ENCODE results near the gene CLBA1.

CLBA1 gene

DNA sequence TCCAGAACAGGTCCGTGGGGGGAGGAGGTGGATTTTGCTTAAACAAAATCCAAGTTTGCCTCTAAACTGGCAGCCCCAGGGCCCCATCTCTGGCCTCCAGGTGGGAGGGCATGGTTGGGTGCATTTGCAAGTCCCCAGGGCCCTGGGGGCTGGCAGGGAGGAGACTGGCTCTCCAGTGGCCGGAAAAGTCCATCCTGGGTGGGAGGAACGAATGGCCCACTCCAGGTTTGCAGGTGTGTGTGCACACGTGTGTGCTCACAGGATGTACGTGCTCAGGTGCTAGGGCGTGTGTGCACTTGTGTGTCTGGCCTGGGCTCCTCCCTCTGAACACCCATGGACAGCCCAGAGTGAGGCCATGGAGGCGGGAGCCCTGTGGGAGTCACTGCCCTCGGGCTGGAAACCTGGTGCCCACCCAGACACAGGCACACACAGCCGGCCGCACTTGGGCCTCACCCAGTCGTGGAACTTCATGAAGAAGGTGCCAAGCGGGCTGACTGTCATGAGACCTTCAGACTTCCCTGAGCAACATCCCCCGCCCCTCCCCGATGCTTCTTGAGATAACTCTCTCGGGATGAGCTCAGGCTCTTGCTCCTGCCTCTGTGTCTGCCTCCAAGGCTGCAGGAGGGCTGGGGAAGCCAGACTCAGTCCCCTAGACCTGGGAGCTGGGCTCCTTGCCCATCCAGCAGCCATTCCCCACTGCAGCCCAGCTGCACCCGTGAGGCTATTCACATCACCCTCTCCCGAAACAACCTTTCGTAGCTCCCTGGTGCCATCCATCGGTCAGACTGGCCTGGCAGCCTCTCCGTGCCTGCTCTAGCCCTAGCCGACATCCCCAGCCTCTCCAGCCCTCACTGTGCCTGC lies 16.8 kb upstream of the CLBA1 start:
- DNase-seq, result no peak

- DNase-seq, result no peak
Measured at GRCh38 chr14:104969741-104970230, 15.8 kb upstream of the CLBA1 start.

- no peak for DNase-seq
Measured at GRCh38 chr14:104970231-104971068, 15.1 kb upstream of the CLBA1 start.

DNA sequence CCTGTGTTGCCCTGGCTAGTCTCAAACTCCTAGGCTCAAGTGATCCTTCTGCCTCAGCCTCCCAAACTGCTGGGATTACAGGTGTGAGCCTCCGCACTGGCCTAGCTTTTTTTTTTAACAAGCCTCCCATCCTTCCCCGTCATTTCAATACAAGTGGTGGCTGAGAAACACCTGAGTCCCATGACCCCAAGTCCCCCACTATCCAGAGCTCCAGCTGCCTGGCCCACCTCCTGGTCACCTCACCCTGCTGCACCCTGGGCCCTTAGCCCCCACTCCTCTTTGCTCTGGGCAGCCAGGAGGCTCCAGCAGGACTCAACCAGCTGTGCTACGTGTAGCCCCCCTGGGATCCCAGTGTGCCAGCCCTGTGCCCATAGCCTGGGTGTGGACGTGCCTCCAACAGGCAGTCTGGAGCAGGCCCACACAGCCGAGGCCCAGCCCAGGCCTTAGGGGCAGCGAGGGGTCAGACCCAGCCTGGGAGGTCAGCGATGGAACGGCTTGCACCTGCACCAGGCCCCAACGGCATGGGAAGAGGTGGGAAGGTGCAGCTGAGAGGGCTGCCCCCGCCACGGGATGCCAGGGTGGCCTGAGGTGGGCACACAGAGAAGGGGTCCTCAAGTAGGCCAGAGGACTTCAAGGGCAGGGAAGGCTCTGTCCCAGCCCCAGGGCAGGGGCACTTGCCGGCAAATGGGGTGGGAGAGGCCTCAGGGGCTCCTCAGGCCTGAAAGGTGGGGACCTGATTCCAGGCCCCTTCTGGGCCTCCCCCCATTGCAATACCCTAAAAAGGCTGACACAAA lies 13.9 kb upstream of the CLBA1 start:
- no peak for DNase-seq

GRCh38 chr14:104972301-104973134 lies 13.1 kb upstream of the CLBA1 start:
- no peak for DNase-seq

DNA sequence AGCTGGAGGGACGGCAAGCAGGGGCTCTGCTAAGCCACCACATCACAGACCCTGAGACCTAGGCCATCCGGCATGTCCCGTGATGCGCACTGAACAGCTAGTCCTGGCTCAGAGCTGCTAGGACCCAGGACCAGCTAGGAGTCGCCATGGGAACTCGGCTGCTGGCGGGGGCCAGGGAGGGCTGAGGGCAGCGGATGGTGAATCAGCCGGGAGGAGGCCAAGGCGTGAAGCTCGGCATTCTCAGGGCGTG lies 12.5 kb upstream of the CLBA1 start:
- DNase-seq, result no peak

- DNase-seq, result no peak
Measured at GRCh38 chr14:104973385-104974145, 12.0 kb upstream of the CLBA1 start.

- DNase-seq, result no peak
Measured at GRCh38 chr14:104974146-104974541, 11.4 kb upstream of the CLBA1 start.

DNA sequence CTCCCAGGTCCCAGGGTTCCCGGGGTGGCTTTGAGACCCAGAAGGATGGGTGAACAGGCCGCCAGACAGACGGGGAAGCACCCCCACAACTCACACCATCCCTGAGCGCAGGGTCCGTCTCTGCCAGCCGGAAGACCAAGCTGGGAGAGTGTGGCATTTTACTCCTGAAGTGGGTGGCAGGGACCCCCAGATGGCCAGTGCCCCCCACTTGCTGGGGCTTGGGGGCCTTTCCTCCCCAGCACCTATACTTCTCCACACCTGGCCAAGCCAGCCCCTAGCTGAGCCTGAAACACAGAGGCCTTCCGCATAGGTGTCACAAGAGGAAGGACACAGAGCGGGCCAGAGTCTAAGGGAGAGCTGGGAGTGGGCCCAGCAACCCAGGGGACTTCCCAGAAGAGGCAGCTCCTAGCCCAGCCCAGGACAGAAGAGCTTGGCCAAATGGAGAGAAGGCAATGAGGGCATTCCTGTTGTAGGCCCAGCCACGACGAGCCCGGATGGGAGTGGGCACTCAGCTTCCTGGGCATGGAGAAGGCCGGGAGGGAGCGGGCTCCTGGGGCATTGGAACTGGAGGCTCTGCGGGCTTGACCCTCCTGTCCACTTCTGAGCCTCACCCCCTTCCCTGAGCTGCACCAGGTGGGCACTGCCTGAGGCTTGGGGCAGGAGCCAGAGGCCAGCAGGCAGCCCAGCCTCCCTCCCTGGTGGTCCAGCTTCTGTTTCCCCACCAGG lies 10.8 kb upstream of the CLBA1 start:
- DNase-seq, result no peak

DNA sequence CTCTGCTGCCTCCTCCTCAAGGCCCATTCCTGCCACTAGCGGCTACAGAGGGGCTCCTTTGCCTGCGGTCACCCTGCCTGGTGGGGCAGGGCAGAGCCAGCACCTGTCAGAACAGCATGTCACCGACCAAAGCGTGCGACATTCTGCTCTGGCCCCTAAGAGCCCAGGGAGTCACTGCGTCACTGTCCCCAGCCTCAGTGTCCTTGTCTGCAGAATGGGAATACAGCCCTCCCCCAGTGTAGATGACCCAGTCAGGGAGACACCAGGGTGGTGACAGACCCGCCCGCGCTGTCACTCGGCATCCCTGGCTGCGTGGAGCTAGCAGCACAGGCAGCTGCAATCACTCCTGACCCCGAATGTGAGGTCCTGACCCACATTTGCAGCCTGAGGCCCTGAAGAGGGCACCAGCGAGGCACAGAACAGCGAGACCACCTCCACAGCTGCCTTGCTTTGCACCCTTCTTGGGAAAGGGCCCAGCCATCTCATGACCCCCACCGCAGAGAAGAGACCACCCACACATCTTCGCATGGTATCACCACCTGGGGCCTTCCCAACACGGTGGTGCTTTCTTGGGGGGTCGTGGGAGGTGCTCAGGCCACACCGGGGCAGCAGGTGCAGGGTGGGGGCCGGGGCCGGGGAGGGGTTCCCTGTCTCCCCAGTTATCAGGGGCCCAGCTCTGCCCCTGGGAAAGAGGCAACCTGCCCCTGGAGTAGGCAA lies 9.9 kb upstream of the CLBA1 start:
- DNase-seq, result no peak

GRCh38 chr14:104976198-104977007 lies 9.2 kb upstream of the CLBA1 start:
- DNase-seq, result peak; percentile 77 to 85 (median 82)

GRCh38 chr14:104977008-104977680 lies 8.4 kb upstream of the CLBA1 start:
- DNase-seq, result no peak

DNA sequence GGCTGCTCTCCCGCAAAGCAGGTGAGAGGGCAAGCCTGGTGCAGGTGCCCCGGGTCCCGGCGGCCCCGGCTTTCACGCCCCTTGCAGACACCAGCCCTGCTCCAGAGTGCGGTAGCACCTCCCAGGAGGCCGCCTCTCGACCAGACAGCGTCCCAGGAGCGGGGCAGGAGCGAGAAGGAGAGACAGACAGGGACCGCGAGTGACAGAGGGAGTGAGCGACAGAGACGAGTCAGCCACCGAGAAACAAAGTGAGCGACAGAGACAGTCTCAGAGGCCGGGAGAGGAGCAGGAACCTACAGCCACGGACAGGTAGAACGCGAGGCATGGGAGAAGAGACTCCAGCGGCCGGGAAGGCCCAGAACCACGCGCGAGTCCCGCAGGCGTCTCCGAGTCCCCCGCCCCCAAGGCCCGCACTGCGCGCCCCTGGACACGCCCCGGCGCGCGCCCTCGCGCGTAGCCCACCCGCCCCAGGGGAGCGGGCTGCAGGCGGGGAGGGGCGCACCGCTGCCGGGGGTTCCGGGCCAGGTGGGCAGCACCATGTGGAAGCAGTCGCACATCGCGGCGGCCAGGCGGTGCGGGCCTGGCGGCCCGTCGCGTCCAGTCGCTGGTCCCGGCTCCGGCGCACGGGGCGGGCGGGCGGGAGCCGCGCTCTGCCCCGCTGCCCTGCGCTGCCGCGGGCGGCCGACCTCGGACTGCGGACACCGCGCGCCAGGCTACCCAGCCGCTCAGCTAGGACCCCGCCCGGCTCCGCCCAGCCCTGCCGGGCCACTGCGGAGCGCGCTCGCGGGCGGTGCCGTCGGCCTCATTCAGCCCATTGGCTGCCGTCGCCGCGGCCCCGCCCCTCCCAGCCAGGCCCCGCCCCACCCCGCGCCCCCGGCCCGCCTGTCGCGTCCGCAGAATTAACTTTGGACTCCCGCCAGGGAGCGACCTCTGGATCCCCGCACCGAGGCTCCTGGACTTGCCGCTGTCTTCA lies 7.6 kb upstream of the CLBA1 start, which contains the start of gene AHNAK2:
Gene AHNAK2, minus strand, starts transcription at position 694 of the 973 bp plus-strand sequence. Its CDS starts 137 bp downstream, at position 557.
- DNase-seq, result peak in 1 of 4 experiments; percentile 28

DNA sequence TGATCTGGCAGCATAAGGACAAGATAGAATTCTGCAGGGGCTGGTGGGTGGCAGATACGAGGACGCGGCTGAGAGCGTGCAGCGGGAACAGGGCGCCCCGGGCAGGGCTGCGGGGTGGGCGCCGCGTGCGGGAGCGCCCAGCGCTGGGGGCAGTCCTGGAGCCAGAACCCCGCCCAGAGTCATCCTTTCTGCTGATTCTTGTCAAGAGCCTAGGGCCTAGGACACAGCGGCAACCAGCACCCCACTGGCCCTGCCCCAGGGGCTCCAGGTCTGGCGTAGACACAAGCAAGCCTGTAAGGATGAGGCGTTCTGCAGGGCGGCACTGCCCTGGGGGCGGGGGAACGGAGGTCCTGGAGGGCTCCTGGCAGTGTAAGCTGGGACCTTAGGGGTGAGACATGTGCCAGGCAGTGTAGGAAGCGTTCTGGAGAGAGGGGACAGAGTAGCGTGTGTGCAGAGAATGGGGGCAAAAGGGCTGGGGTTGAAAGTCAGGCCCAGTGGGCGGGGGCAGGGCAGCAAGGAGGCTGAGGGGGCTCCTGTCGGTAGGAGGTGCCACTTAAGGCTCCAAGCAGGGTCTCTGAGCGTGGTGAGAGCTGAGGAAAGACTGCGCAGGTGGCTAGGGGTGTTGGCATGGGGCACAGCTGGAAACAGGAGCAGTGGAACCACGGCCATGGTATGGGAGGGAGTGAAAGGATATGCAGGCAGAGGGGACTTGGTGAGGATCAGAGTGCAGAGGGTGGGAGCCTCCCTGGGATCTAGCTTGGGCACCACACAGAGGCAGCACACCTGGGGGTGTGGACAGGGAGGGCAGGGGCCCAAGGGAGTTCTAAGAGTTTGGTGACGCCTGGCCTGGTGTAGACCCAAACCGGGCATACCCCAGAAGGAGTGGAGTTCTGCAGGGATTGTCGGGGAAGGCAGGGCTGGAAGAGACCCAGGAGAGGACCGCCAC lies 6.6 kb upstream of the CLBA1 start:
- no peak for DNase-seq

DNA sequence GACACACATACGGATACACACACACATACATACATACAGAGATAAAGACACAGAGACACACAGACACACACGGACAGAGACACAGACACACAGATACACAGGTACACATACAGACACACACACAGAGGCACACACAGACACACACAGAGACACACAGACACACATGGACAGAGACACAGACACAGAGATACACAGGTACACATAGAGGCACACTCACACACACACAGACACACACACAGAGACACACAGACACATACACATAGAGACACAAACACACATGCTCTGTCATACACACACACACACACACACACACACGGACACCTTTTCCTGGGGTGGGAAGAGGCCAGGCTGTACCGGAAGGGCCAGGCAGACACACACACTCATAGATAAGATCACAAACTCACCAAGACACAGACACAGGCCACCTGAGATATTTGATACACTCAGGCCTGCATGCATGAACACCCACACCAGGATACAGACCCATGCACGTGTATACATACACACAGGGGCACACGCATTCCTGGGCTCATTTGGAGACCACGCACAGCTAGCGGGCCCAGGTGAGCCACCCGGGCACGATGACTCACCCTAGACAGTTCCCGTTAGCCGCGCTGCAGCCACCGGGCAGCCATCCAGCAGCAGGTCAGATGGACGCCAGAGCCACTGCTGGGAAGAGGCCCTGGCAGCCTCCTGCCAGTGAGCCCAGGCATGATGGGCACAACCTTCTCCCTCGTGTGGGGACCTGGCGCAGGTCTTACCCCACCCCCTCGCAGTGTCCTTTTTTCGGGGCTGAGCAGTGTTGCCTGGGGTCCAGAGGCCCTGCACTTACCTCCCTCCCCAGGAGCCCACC lies 5.6 kb upstream of the CLBA1 start:
- no peak for DNase-seq
